ENCODE measurements around the gene RHO.
"Not testable (repeated sequence)": the region's sequence is repeated elsewhere in the genome, so short reads cannot be mapped to it uniquely, and the experiment has no call there.

DNA sequence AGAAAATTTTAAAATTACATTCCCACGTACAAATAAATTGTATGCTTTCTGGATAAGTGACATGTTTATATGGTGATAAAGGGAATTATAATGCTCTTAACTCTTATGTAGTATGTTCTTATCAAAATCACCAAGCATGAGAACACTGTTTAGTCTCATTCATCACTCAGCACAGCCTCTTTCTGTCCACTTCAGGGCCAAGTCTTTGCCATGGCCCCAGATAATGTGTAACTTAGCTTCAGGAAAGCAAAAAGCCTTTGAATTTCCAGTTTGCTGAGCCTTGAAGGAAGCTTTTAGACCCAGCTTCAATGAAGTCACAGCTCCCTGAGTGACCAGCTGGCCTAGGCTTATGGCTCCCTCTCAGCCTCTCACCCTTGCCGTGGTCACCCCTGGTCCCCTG, 30.6 kb upstream of the RHO start:
- TF ChIP-seq, protein P1, sequence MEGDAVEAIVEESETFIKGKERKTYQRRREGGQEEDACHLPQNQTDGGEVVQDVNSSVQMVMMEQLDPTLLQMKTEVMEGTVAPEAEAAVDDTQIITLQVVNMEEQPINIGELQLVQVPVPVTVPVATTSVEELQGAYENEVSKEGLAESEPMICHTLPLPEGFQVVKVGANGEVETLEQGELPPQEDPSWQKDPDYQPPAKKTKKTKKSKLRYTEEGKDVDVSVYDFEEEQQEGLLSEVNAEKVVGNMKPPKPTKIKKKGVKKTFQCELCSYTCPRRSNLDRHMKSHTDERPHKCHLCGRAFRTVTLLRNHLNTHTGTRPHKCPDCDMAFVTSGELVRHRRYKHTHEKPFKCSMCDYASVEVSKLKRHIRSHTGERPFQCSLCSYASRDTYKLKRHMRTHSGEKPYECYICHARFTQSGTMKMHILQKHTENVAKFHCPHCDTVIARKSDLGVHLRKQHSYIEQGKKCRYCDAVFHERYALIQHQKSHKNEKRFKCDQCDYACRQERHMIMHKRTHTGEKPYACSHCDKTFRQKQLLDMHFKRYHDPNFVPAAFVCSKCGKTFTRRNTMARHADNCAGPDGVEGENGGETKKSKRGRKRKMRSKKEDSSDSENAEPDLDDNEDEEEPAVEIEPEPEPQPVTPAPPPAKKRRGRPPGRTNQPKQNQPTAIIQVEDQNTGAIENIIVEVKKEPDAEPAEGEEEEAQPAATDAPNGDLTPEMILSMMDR (IDR thresholded peaks at IDR 0.05; ENCODE audit: low read length) = not testable (repeated sequence)
- not testable (repeated sequence) for TF ChIP-seq EZH2 (IDR thresholded peaks at IDR 0.05; ENCODE audit: borderline replicate concordance, low read length)
